ENCODE data around the gene PLEKHA7.

- TF ChIP-seq EZH2 (IDR thresholded peaks at IDR 0.05; ENCODE audit: low read length, unreplicated experiment) (no peak), CTCF (conservative IDR thresholded peaks at IDR 0.05; ENCODE audit: low read depth, low read length) (no peak), EZH2phosphoT487 (IDR thresholded peaks at IDR 0.05; ENCODE audit: borderline replicate concordance, low read length) (no peak)
Observed at GRCh38 chr11:16770016-16770415, 244.2 kb downstream of the PLEKHA7 start.

Measured in PC-3 (cell line).